ENCODE measurements around the gene VWA5A. TPM values are rescaled to one million over a fixed set of nuclear protein-coding genes. Genes with fewer than 3 reads are reported as not detected.

VWA5A gene
- total RNA-seq, 1 donor from 2014 or later: 8.7 TPM

DNA sequence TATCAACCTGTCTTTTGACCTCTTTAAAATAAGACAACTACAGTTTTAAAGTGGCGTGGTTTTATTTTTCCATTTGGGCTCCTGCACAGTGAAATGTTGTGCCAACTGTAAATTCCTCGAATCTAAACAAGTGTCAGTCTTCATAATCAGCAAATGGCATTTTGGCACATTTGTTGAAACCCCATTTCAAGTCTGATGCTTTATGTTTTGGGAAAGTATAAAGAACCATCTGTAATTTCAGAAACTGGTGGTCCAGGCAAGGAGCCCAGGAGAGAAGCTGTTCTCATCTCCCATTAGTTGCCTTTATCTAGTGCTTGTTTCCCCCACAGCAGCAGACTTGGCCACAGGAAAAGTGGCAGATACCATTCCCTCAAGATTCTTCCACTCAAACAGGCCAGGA is 32.7 kb downstream of the VWA5A start:
- H3K9ac ChIP-seq (ENCODE audit: low read length): no peak overlapping the region
- Mint-ChIP-seq H3K36me3 (ENCODE audit: low read depth, unreplicated experiment) (peaks cover 2% of the 10 kb centered on the region), H3K27ac (ENCODE audit: unreplicated experiment) (no peak overlapping the region), H3K4me1 (ENCODE audit: low read depth, unreplicated experiment) (no peaks in the 10 kb centered on the region), H3K4me3 (ENCODE audit: unreplicated experiment) (no peak overlapping the region), H3K27me3 (ENCODE audit: low read depth, unreplicated experiment) (no peaks in the 10 kb centered on the region), H3K9me3 (ENCODE audit: unreplicated experiment) (peaks cover 2% of the 10 kb centered on the region)
- no peaks in the 10 kb centered on the region for H3K4me1 ChIP-seq (ENCODE audit: insufficient read depth, low read length)
- no peaks in the 10 kb centered on the region for H3K9me3 ChIP-seq (ENCODE audit: insufficient read depth, low read depth, low read length)
- no peaks in the 10 kb centered on the region for H3K79me2 ChIP-seq (ENCODE audit: insufficient read depth, low read length)
- DNase-seq (ENCODE audit: low read depth) (no peak), FAIRE-seq (no peak)
- H3K36me3 ChIP-seq (ENCODE audit: insufficient read depth, low read length): no peaks in the 10 kb centered on the region
- H3K27me3 ChIP-seq (ENCODE audit: insufficient read depth, low read length): no peaks in the 10 kb centered on the region
- no peak overlapping the region for H2AFZ ChIP-seq (ENCODE audit: low read depth, low read length)
- H4K20me1 ChIP-seq (ENCODE audit: insufficient read depth, low read length): no peaks in the 10 kb centered on the region
- H3K27ac ChIP-seq (ENCODE audit: low read depth, low read length): no peak overlapping the region
- H3K4me3 ChIP-seq (ENCODE audit: insufficient read depth, low read depth, low read length): no peak overlapping the region
- H3K4me2 ChIP-seq (ENCODE audit: low read length): no peak overlapping the region
- TF ChIP-seq EZH2 (IDR thresholded peaks at IDR 0.05; ENCODE audit: insufficient read depth, low read length): no peak
- TF ChIP-seq, protein P1, sequence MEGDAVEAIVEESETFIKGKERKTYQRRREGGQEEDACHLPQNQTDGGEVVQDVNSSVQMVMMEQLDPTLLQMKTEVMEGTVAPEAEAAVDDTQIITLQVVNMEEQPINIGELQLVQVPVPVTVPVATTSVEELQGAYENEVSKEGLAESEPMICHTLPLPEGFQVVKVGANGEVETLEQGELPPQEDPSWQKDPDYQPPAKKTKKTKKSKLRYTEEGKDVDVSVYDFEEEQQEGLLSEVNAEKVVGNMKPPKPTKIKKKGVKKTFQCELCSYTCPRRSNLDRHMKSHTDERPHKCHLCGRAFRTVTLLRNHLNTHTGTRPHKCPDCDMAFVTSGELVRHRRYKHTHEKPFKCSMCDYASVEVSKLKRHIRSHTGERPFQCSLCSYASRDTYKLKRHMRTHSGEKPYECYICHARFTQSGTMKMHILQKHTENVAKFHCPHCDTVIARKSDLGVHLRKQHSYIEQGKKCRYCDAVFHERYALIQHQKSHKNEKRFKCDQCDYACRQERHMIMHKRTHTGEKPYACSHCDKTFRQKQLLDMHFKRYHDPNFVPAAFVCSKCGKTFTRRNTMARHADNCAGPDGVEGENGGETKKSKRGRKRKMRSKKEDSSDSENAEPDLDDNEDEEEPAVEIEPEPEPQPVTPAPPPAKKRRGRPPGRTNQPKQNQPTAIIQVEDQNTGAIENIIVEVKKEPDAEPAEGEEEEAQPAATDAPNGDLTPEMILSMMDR (IDR thresholded peaks at IDR 0.05; ENCODE audit: insufficient read depth, low read depth, low read length): no peak

DNA sequence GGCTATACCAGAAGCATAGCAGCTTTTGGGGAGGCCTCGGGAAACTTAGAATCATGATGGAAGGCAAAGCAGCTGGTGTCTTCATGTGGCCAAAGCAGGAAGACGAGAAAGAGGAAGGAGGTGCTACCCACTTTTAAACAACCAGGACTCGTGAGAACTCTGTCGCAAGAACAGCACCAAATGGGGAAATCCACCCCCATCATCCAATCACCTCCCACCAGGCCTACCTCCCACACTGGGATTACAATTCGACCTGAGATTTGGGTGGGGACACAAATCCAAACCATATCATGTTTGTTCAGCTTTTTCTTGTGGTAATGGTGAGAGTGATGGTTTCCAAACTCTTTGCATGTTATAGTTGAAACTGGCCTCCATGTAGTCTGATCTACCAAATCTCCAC is 35.4 kb downstream of the VWA5A start:
- no peaks in the 10 kb centered on the region for H3K79me2 ChIP-seq (ENCODE audit: insufficient read depth, low read length)

DNA sequence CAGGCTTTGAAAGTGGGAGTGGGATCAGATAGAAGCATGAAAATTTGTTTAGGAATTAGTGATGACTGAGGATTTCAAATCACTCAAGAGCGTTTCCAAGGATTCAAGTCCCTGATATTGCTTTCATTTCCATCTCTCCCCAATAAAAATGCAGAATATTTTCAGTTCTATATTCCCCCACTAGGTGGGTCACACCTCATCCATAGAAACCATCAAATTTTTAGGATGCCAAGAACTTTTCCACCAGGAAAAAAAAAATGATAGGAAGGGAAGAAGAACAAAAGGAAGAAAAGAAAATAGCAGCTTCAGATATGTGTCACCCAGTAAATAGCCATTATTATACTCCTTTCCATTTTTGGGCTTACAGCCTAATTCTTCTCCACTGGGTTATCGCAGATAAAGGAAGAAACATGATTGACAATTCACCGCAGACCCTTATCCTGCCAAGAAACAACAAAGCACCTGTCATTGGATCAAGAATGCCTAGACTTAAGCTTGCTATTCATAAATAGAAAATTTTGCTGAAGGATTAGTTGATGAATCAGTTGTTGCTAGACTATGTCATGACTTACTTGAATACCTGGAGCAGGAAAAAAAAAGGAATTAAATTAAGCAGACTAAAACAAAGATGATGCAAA is 37.6 kb downstream of the VWA5A start:
- peaks cover 2% of the 10 kb centered on the region for H3K9me3 Mint-ChIP-seq (ENCODE audit: unreplicated experiment)
- no peak overlapping the region for H3K27ac ChIP-seq (ENCODE audit: low read depth, low read length)
- no peaks in the 10 kb centered on the region for H3K4me1 Mint-ChIP-seq (ENCODE audit: low read depth, unreplicated experiment)
- H3K4me3 Mint-ChIP-seq (ENCODE audit: unreplicated experiment): no peak overlapping the region
- H3K36me3 Mint-ChIP-seq (ENCODE audit: low read depth, unreplicated experiment): peaks cover 2% of the 10 kb centered on the region
- H3K27ac Mint-ChIP-seq (ENCODE audit: unreplicated experiment): no peak overlapping the region
- TF ChIP-seq EZH2 (IDR thresholded peaks at IDR 0.05; ENCODE audit: insufficient read depth, low read length): no peak
- TF ChIP-seq, protein P1 (IDR thresholded peaks at IDR 0.05; ENCODE audit: insufficient read depth, low read depth, low read length): no peak
- no peaks in the 10 kb centered on the region for H3K79me2 ChIP-seq (ENCODE audit: insufficient read depth, low read length)
- H3K9me3 ChIP-seq (ENCODE audit: insufficient read depth, low read depth, low read length): no peaks in the 10 kb centered on the region
- H3K9ac ChIP-seq (ENCODE audit: low read length): no peak overlapping the region
- no peaks in the 10 kb centered on the region for H3K4me1 ChIP-seq (ENCODE audit: insufficient read depth, low read length)
- H3K4me2 ChIP-seq (ENCODE audit: low read length): no peak overlapping the region
- H2AFZ ChIP-seq (ENCODE audit: low read depth, low read length): no peak overlapping the region
- H3K27me3 Mint-ChIP-seq (ENCODE audit: low read depth, unreplicated experiment): peaks cover 3% of the 10 kb centered on the region
- no peaks in the 10 kb centered on the region for H4K20me1 ChIP-seq (ENCODE audit: insufficient read depth, low read length)
- no peak for FAIRE-seq
- DNase-seq (ENCODE audit: low read depth): no peak
- H3K36me3 ChIP-seq (ENCODE audit: insufficient read depth, low read length): no peaks in the 10 kb centered on the region
- no peaks in the 10 kb centered on the region for H3K27me3 ChIP-seq (ENCODE audit: insufficient read depth, low read length)
- no peak overlapping the region for H3K4me3 ChIP-seq (ENCODE audit: insufficient read depth, low read depth, low read length)

More for the DNA sequence above, 35.4 kb downstream of the VWA5A start:
- FAIRE-seq: no peak
- Histone ChIP-seq H3K36me3 (ENCODE audit: insufficient read depth, low read length) (no peaks in the 10 kb centered on the region), H3K27me3 (ENCODE audit: insufficient read depth, low read length) (no peaks in the 10 kb centered on the region), H3K9ac (ENCODE audit: low read length) (no peak overlapping the region), H4K20me1 (ENCODE audit: insufficient read depth, low read length) (no peaks in the 10 kb centered on the region), H3K9me3 (ENCODE audit: insufficient read depth, low read depth, low read length) (no peaks in the 10 kb centered on the region), H2AFZ (ENCODE audit: low read depth, low read length) (no peak overlapping the region), H3K27ac (ENCODE audit: low read depth, low read length) (no peak overlapping the region), H3K4me3 (ENCODE audit: insufficient read depth, low read depth, low read length) (no peak overlapping the region), H3K4me1 (ENCODE audit: insufficient read depth, low read length) (no peaks in the 10 kb centered on the region), H3K4me2 (ENCODE audit: low read length) (no peak overlapping the region)
- no peaks in the 10 kb centered on the region for H3K27me3 Mint-ChIP-seq (ENCODE audit: low read depth, unreplicated experiment)
- no peak overlapping the region for H3K4me3 Mint-ChIP-seq (ENCODE audit: unreplicated experiment)
- TF ChIP-seq, protein P1 (IDR thresholded peaks at IDR 0.05; ENCODE audit: insufficient read depth, low read depth, low read length): no peak
- TF ChIP-seq EZH2 (IDR thresholded peaks at IDR 0.05; ENCODE audit: insufficient read depth, low read length): no peak
- peaks cover 2% of the 10 kb centered on the region for H3K9me3 Mint-ChIP-seq (ENCODE audit: unreplicated experiment)
- H3K27ac Mint-ChIP-seq (ENCODE audit: unreplicated experiment): no peak overlapping the region
- H3K36me3 Mint-ChIP-seq (ENCODE audit: low read depth, unreplicated experiment): peaks cover 2% of the 10 kb centered on the region
- no peaks in the 10 kb centered on the region for H3K4me1 Mint-ChIP-seq (ENCODE audit: low read depth, unreplicated experiment)
- no peak for DNase-seq (ENCODE audit: low read depth)

Measured in astrocyte (in vitro differentiated cells and primary cell).